Neuronal stem cell (in vitro differentiated cells): ENCODE measurements around the gene MGAT3.
A peak's percentile ranks its signal among the peaks of the same experiment; 100 is the strongest.

Experiments used
- DNase-seq: peaks from one replicate; pipeline ENCODE4 v3.0.0-alpha.2; 2013; ENCODE audit warnings: low spot score
- H2AFZ ChIP-seq: one replicate; pipeline ENCODE4 v1.6.1; 2013; ENCODE audit warnings: mild to moderate bottlenecking, low read length, inconsistent platforms
- H2AK5ac ChIP-seq: 2 replicates; pipeline ENCODE4 v1.6.1; 2013; ENCODE audit warnings: low read depth, mild to moderate bottlenecking, inconsistent platforms, low read length, moderate library complexity, mixed read lengths
- H2BK120ac ChIP-seq: 2 replicates; pipeline ENCODE4 v1.6.1; 2013; ENCODE audit warnings: low read depth, mild to moderate bottlenecking, inconsistent platforms, low read length, moderate library complexity, mixed read lengths
- H2BK12ac ChIP-seq: one replicate; pipeline ENCODE4 v1.6.1; 2013; ENCODE audit warnings: low read length, inconsistent platforms
- H2BK15ac ChIP-seq: 2 replicates; pipeline ENCODE4 v1.6.1; 2013; ENCODE audit warnings: mild to moderate bottlenecking, low read length, inconsistent platforms, mixed read lengths
- H2BK5ac ChIP-seq: one replicate; pipeline ENCODE4 v1.6.1; 2013; ENCODE audit warnings: inconsistent platforms, mild to moderate bottlenecking, low read length, moderate library complexity
- H3K14ac ChIP-seq: one replicate; pipeline ENCODE4 v1.6.1; 2013; ENCODE audit warnings: low read length, inconsistent platforms
- H3K18ac ChIP-seq: 2 replicates; pipeline ENCODE4 v1.6.1; 2013; ENCODE audit warnings: low read length, inconsistent platforms
- H3K23ac ChIP-seq: 2 replicates; pipeline ENCODE4 v1.6.1; 2013; ENCODE audit warnings: low read depth, mild to moderate bottlenecking, mixed read lengths, low read length, inconsistent platforms; ENCODE audit not compliant: poor library complexity
- H3K27ac ChIP-seq: replicated peaks from 3 replicates; pipeline ENCODE4 v1.5.1; 2013; ENCODE audit warnings: low read length, inconsistent platforms
- H3K27me3 ChIP-seq, 3 experiments: 2 replicates each; pipeline ENCODE4 v1.6.1; 2013; ENCODE audit warnings: low read length in 3 of 3, mild to moderate bottlenecking in 2 of 3, inconsistent platforms in 1 of 3, low read depth in 1 of 3, mixed read lengths in 1 of 3, moderate library complexity in 1 of 3; ENCODE audit not compliant: control insufficient read depth in 3 of 3, insufficient read depth in 3 of 3
- H3K36me3 ChIP-seq, 2 donors: replicated peaks in 1 of 2; 2 replicates each; pipeline ENCODE4 v1.6.1; 2013; ENCODE audit warnings: low read length in 2 of 2; ENCODE audit not compliant: control insufficient read depth in 2 of 2, insufficient read depth in 2 of 2
- H3K4ac ChIP-seq: 2 replicates; pipeline ENCODE4 v1.6.1; 2013; ENCODE audit warnings: inconsistent platforms, mild to moderate bottlenecking, low read length, moderate library complexity
- H3K4me1 ChIP-seq, 2 donors: 1 replicate in 1 of 2; 2 replicates in 1 of 2; pipeline ENCODE4 v1.6.1; 2013; ENCODE audit warnings: low read length in 2 of 2, low read depth in 1 of 2; ENCODE audit not compliant: control insufficient read depth in 2 of 2, insufficient read depth in 1 of 2
- H3K4me2 ChIP-seq: one replicate; pipeline ENCODE4 v1.6.1; 2013; ENCODE audit warnings: mild to moderate bottlenecking, low read length, inconsistent platforms; ENCODE audit not compliant: insufficient read depth, poor library complexity, severe bottlenecking
- H3K4me3 ChIP-seq, 2 donors: 2 replicates each; pipeline ENCODE4 v1.5.1; 2013; ENCODE audit warnings: low read length in 2 of 2, mild to moderate bottlenecking in 2 of 2, inconsistent platforms in 1 of 2, moderate library complexity in 1 of 2
- H3K79me1 ChIP-seq: one replicate; pipeline ENCODE4 v1.6.1; 2013; ENCODE audit warnings: low read depth, mild to moderate bottlenecking, inconsistent platforms, low read length, moderate library complexity
- H3K9ac ChIP-seq: one replicate; pipeline ENCODE4 v1.6.1; 2013; ENCODE audit warnings: mild to moderate bottlenecking, low read depth, low read length, inconsistent platforms; ENCODE audit not compliant: poor library complexity
- H3K9me3 ChIP-seq, 2 donors: replicated peaks in 1 of 2; 2 replicates each; pipeline versions ENCODE3 to v1.6.1; 2013; ENCODE audit warnings: low read length in 2 of 2, mild to moderate bottlenecking in 2 of 2, inconsistent platforms in 1 of 2, low read depth in 1 of 2, mixed read lengths in 1 of 2, moderate library complexity in 1 of 2; ENCODE audit not compliant: control insufficient read depth in 2 of 2, insufficient read depth in 1 of 2
- H4K8ac ChIP-seq: one replicate; pipeline ENCODE4 v1.6.1; 2013; ENCODE audit warnings: low read depth, mild to moderate bottlenecking, inconsistent platforms, low read length, moderate library complexity
- H4K91ac ChIP-seq: one replicate; pipeline ENCODE4 v1.6.1; 2013; ENCODE audit warnings: low read length, low read depth, mild to moderate bottlenecking, inconsistent platforms; ENCODE audit not compliant: poor library complexity
- WGBS, 2 donors: extraction: QIAGEN DNeasy Blood & Tissue Kit; methylation state at CpG; one replicate each; pipeline ENCODE4 v1.1.7; 2013; ENCODE audit warnings: missing lambda C conversion rate in 2 of 2, mixed read lengths in 1 of 2; ENCODE audit not compliant: insufficient read length in 2 of 2, insufficient replicate concordance in 1 of 2; ENCODE audit errors: extremely low coverage in 2 of 2; 5-methylcytosine and 5-hydroxymethylcytosine counted together

The MGAT3 gene

DNA sequence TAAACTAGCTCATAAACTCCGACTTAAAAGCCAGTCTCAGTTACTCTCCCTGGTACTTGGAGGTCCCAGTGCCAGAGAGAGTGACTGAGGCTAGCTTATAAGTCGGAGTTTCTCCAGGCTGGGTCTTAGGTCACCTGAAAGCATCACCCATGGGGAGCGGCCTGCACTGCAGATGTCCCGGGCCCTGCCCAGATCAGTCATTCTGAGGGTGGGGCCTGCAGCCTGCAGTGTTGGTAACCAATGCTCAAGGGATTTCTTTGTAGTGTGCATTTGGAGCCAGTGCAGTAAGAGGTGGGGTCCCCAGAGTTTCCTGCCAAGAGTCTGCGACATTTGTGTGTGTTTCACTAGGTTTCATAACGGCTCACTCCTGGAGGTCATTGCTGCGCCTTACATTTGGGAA is 42.4 kb upstream of the MGAT3 start:
- Histone ChIP-seq H3K18ac (no peak overlapping the region), H2BK120ac (no peak overlapping the region), H2BK12ac (no peak overlapping the region), H2BK5ac (no peak overlapping the region), H3K36me3 (peaks cover 32 to 44% of the 10 kb centered on the region in 2 donors), H2AFZ (no peak overlapping the region), H2AK5ac (no peak overlapping the region), H3K27me3 (no peaks in the 10 kb centered on the region), H3K4me1 (peaks cover 0 to 1% of the 10 kb centered on the region in 2 donors), H3K4me2 (no peak overlapping the region), H3K27ac (no peak overlapping the region), H4K91ac (no peak overlapping the region), H4K8ac (no peak overlapping the region), H3K9me3 (no peaks in the 10 kb centered on the region), H3K4ac (no peak overlapping the region), H3K4me3 (no peak overlapping the region), H3K23ac (no peak overlapping the region), H3K79me1 (peaks cover 2% of the 10 kb centered on the region), H2BK15ac (no peak overlapping the region), H3K9ac (no peak overlapping the region), H3K14ac (no peak overlapping the region)
- no CpG with 5 or more reads among the region's 7 CpGs for WGBS, 2 donors
- DNase-seq = no peak

DNA sequence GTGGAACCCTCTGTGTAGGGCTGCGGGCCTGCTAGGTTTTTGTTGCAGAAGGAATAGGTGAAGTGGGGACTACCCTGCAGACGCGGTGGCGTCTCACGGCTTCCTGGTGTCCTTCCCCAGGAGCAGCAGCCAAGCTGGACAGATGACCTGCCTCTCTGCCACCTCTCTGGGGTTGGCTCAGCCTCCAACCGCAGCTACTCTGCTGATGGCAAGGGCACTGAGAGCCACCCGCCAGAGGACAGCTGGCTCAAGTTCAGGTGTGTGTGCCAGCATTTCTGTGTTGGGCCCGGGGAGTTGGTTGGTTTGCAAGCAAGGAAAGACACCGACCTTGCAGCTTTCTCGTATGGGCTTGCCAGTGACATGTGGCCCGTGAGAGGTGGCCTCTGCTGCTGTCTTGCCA is 41.9 kb upstream of the MGAT3 start:
- no peak overlapping the region for H2BK12ac ChIP-seq
- no peak overlapping the region for H4K91ac ChIP-seq
- no peak overlapping the region for H3K4me2 ChIP-seq
- H3K9me3 ChIP-seq = no peaks in the 10 kb centered on the region
- no peak for DNase-seq
- no peak overlapping the region for H3K23ac ChIP-seq
- H3K27me3 ChIP-seq = no peaks in the 10 kb centered on the region
- no peak overlapping the region for H2AFZ ChIP-seq
- H2AK5ac ChIP-seq = no peak overlapping the region
- no CpG with 5 or more reads among the region's 11 CpGs for WGBS, 2 donors
- H4K8ac ChIP-seq = no peak overlapping the region
- no peak overlapping the region for H2BK15ac ChIP-seq
- no peak overlapping the region for H2BK5ac ChIP-seq
- H3K79me1 ChIP-seq = no peaks in the 10 kb centered on the region
- no peak overlapping the region for H2BK120ac ChIP-seq
- no peak overlapping the region for H3K14ac ChIP-seq
- H3K4ac ChIP-seq = no peak overlapping the region
- no peak overlapping the region for H3K18ac ChIP-seq
- no peaks in the 10 kb centered on the region for H3K4me1 ChIP-seq
- no peak overlapping the region for H3K27ac ChIP-seq
- peaks cover 36 to 49% of the 10 kb centered on the region in 2 donors for H3K36me3 ChIP-seq
- H3K9ac ChIP-seq = peak overlapping the region; percentile 32
- no peak overlapping the region for H3K4me3 ChIP-seq

- H2AK5ac ChIP-seq = no peak overlapping the region
- no peak overlapping the region for H2BK12ac ChIP-seq
- no peak overlapping the region for H4K91ac ChIP-seq
- no peak overlapping the region for H2BK5ac ChIP-seq
- H3K14ac ChIP-seq = no peak overlapping the region
- H3K9ac ChIP-seq = no peak overlapping the region
- H2BK120ac ChIP-seq = no peak overlapping the region
- H3K9me3 ChIP-seq = no peaks in the 10 kb centered on the region
- H2AFZ ChIP-seq = no peak overlapping the region
- peak overlapping the region; percentile 46 for H3K18ac ChIP-seq
- no peaks in the 10 kb centered on the region for H3K79me1 ChIP-seq
- H3K27ac ChIP-seq = no peak overlapping the region
- no peak overlapping the region for H4K8ac ChIP-seq
- peaks cover 41 to 55% of the 10 kb centered on the region in 2 donors for H3K36me3 ChIP-seq
- no peak for DNase-seq
- no peaks in the 10 kb centered on the region for H3K4me1 ChIP-seq
- no CpG with 5 or more reads among the region's 16 CpGs for WGBS, 2 donors
- no peak overlapping the region for H3K4me3 ChIP-seq
- no peak overlapping the region for H3K4ac ChIP-seq
- H3K4me2 ChIP-seq = no peak overlapping the region
- H3K27me3 ChIP-seq = no peaks in the 10 kb centered on the region
- no peak overlapping the region for H3K23ac ChIP-seq
- H2BK15ac ChIP-seq = no peak overlapping the region
Measured at GRCh38 chr22:39415506-39415905, 41.3 kb upstream of the MGAT3 start.

- Histone ChIP-seq H4K8ac (no peak overlapping the region), H2BK15ac (no peak overlapping the region), H3K9ac (peak overlapping the region; percentile 54), H3K4me3 (no peak overlapping the region), H3K23ac (no peak overlapping the region), H3K4me1 (no peaks in the 10 kb centered on the region), H2AFZ (no peak overlapping the region), H2BK120ac (no peak overlapping the region), H2AK5ac (no peak overlapping the region), H3K4me2 (no peak overlapping the region), H3K27me3 (no peaks in the 10 kb centered on the region), H3K9me3 (no peaks in the 10 kb centered on the region), H2BK5ac (no peak overlapping the region), H3K18ac (no peak overlapping the region), H3K4ac (no peak overlapping the region), H4K91ac (no peak overlapping the region), H2BK12ac (no peak overlapping the region), H3K36me3 (peaks cover 44 to 62% of the 10 kb centered on the region in 2 donors), H3K79me1 (no peaks in the 10 kb centered on the region), H3K14ac (no peak overlapping the region), H3K27ac (no peak overlapping the region)
- no CpG with 5 or more reads among the region's 7 CpGs for WGBS, 2 donors
- DNase-seq = no peak
Measured at GRCh38 chr22:39416319-39416718, 40.5 kb upstream of the MGAT3 start.
